GM19395 (cell line): ENCODE data around the gene FMN2.

ENCODE experiments used
- ATAC-seq: cut with Tn5 transposase; IDR thresholded peaks from one replicate; pipeline ENCODE4 v1.9.1; 2021; ENCODE audit warnings: mild to moderate bottlenecking, moderate library complexity; ENCODE audit not compliant: unreplicated experiment

FMN2 gene

DNA sequence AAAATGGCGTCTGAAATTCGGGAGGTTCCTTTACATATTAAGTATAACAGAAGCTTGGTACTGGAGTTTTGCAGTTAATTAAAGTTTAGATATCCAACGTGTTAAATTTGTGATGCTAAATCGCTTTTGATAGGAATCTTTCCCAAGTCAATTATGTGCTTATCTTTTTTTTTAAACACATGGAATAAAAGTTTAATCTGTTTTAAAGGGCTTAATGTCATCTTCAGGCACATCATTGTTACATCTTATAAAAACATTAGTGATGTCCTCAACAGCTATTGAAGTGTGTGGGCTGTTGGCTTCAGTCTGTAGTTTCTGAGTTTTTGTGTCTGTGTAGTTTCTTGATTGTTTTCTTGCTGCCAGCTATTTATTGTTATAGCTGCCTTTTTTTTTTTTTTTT is 5.3 kb downstream of the FMN2 start:
- ATAC-seq = no peak

DNA sequence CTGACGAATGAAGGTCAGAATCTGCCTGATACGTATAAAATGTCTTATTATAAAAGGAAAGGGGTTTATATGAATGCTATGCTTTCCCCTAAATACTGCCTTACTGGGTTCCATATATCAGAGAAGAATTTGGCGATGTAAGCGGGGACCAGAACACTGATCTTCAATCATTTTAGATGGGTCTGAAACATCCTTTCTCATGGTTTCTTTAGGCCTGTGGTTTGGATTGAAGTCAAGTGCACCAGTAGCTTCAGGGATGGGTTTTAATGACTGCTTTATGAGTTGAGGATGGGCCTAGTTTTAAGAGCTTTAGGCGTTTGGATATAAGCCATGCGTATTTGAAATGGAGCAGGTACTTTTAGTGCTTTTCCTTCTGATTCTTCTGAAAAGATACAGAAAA is 6.9 kb downstream of the FMN2 start:
- no peak for ATAC-seq

DNA sequence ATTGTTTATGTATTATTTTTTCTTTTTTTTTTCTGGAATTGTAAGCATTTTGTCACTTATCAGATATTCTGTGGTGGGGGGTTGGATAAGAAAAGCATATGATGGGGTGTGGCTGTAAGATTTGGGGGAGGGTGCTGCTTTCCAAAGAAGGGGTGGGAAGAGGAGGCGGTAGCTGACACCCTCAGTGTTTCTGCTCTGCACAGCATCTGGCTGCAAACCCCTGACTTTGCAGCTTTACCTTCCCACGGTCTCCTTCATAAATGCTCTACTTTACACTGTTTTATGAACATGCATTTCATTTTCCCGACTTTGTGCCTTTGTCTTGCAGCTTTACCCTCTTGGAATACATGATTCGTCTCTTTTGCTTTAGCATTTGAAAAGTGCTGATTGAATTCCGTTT is 7.6 kb downstream of the FMN2 start:
- ATAC-seq = no peak

DNA sequence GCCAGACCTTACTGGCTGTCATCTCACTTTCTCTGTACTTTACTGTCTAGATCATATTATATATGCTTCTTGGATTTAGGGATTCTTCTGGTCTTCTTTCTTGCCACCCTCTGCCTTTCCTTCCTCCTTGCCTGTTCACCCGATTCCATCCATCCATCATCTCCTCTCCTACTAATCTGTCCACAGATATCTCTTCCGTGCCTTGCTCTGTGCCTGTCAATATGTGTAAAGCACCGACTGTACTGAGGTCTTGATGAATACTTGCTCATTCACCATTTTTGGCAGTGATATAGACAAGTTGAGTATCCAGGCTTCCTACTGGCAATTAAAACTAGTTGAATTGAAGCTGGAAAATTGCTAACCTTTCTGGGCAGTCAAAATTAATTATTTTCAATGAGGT is 8.1 kb downstream of the FMN2 start:
- no peak for ATAC-seq

DNA sequence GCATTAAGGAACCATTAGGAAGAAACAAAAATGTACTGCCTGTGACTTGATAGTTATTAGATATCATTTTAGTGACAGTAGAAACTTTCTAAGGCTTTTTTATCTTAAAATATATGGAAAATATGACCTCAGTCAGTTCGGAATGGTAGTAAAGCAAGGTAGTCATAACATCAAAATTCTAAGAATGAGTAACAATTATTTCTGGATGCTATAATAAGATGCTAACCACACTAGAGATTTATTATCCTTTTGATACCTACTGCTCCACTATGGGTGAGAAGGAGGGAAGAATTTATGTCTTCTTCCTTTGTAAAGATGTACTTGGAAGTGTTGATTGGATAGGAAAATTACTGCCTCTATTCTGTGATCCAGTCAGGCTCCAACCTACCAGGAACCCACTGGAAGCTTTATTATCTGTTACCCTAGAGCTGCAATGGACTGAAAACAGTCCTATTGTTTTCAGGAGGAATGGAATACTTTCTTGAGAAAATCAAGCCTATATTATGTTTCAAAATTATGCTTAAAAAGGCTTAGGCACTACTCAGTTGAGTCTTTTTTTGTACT is 8.8 kb downstream of the FMN2 start:
- no peak for ATAC-seq

DNA sequence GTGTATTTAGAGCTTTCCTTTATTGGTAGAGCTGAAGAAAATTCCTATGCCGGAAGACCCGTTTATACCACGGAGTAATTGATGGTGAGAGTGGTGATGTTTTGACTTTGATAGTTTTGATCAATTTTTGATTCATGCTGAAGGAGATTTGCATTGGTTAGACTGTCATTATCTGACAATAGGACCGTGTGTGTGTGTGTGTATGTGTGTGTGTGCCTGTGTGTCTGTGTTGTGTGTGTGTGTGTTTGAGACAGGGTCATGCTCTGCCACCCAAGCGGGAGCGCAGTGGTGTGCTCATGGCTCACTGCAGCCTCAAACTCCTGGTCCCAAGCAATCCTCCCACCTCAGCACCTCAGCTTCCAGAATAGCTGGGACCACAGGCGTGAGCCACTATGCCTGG is 9.6 kb downstream of the FMN2 start:
- ATAC-seq = no peak

DNA sequence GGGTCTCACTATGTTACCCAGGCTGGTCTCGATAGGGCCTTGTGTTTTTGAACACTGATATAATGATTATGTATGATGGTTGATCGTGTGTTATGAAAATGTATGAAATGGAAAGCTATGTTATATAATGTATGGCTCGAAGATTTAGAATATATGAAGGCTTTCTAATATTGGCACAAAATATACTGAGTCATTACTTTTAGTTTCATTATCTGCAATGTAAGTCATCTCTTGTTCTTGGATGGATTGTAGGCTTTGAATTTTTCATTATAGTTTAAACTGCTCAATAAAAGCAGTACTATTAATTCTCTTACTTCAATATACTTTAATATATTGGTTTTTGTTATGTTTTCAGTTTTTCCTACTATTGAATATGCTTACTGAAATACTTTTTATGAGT is 10.1 kb downstream of the FMN2 start:
- no peak for ATAC-seq

DNA sequence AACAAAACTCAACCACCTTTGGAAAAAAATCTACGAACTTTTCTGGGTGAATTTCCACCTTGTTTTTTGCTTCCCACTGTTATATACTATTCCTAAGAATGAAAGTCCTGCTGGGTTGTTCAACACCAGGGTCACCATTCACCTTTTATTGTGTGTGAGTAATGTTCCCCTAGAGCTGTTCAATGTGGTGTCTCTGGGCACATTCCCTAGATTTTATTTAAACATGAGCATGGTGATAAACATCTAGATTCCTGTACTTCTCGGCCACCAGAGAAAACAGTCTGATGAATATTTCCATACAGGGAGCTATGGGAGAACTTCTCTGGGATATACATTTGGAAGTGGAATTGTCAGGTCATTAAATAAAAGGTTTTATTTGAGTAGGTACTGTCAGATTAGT is 13.0 kb downstream of the FMN2 start:
- ATAC-seq = no peak

DNA sequence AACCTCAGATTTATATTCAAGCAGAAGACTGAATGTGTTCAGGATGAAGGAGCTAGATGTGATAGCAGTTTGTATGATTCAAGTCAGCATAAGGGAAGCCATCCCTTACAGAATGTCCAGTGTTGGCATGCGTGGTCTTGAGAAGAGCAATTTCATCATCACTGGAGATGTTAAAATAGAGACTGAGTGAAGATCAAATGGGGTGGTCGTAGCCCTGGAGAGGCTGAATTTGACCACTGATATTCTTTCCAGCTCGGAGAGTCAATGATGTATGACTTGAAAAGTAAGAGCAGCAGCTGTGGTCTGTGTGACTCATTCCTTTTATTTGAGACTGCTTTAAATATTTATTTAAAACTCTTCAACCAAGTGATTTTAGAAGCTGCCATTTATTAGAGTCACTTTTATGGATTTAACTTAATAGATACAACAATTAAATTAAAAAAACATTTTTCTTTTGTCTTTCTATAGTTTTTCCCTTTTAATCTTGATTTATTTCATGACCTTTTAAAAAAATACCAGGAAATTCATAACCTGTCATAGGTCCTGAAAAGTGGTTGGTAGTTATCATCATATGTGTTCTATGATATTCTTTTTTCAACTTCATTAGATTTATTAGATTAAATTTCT is 15.5 kb downstream of the FMN2 start:
- no peak for ATAC-seq

DNA sequence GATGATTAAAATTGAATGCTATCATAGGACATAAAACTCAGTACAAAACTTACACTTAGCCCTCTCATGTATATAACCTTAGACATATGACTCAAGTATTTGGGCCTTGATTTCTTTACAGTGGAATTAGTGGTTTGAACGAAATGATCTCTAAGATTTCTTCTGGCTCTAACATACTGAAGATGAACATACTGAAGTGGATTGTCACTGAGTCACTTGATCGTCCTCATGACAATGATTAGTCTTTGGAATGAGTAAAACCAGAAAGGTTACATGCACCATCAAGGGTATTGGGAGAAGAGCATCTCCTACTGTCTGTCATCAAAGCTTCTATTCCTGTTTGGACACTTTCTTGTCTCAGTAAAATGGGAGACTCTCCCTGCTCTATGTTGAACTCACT is 17.4 kb downstream of the FMN2 start:
- ATAC-seq = no peak

DNA sequence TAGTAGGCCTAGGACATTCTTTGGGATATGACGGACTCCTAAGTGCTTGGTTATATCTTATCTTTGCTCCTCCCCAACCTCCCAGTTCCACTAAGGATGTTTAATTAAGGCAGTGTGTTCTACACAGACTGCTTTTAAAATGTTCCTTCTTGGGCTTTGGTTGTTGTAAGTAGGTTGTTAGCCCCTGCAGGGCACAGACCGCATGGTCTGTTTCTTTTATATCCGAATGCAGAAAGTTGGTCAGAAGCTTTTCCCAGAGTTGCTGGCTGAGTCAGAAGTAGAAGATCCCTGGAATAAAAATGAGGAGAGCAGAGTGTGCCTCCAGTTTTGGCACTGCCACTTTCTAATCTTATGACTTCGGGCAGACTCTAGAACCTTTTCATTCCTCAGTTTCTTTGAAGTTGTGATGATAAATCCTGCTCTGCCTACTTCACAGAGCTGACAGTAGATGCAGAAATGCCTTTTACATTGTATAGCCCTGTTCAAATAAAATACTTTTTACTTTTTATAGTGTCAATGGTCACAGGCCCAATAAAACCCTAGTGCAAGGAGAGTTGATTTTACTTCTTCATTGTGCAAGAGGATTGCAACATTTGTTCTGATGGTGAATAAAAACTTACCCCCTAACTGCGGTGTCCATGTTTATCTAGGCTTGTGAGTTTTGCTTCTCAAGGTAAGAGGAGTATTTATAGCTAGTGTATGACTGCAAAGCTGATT is 18.4 kb downstream of the FMN2 start:
- ATAC-seq = no peak

DNA sequence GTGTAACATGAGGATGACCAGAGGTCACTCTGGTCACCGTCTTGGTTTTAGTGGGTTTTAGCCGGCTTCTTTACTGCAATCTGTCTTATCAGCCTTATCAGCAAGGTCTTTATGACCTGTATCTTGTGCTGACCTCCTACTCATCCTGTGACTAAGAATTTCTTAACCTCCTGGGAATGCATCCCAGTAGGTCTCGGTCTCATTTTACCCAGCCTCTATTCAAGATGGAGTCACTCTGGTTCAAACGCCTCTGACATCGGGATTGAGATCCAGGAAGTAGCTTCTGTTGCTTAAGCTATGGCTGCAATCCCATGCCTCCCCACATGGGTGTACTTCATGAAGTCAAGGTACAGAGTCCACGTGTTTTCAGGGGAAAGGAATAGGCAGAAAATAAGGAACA is 19.9 kb downstream of the FMN2 start:
- ATAC-seq = no peak

DNA sequence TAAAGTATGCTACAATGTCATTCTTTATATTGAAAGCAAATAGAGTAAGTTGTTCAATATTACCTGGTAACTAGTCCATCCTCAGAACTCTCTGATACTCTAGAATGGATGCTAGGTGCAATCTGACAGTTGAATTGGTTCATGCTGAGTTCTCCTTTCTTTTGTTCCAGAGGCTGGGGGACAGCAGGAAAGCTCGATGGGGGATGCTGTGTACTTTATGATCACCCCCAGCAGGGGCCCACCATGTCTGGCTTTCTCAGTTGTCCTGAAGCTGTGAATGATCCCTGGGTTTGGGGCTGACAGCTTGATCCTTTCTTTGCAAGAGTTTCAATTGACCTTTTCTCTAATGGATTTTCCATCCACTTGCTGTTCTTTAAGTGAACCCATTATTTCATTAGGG is 22.5 kb downstream of the FMN2 start:
- ATAC-seq = no peak

DNA sequence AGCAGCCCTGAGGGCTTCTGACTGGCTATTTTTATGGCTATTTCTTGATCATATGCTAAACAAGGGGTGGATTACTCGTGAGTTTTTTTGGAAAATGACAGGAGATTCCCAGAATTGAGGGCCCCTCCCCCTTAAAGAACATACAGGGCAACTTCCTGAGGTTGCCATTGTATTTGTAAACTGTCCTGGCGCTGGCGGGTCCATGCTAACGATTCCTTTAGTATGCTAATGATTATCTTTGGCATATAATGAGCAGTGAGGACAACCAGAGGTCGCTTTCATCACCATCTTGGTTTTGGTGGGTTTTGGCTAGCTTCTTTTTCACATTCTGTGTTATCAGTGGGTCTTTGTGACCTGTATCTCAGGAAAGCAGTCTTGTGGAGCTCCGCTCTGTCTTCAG is 24.1 kb downstream of the FMN2 start:
- no peak for ATAC-seq

DNA sequence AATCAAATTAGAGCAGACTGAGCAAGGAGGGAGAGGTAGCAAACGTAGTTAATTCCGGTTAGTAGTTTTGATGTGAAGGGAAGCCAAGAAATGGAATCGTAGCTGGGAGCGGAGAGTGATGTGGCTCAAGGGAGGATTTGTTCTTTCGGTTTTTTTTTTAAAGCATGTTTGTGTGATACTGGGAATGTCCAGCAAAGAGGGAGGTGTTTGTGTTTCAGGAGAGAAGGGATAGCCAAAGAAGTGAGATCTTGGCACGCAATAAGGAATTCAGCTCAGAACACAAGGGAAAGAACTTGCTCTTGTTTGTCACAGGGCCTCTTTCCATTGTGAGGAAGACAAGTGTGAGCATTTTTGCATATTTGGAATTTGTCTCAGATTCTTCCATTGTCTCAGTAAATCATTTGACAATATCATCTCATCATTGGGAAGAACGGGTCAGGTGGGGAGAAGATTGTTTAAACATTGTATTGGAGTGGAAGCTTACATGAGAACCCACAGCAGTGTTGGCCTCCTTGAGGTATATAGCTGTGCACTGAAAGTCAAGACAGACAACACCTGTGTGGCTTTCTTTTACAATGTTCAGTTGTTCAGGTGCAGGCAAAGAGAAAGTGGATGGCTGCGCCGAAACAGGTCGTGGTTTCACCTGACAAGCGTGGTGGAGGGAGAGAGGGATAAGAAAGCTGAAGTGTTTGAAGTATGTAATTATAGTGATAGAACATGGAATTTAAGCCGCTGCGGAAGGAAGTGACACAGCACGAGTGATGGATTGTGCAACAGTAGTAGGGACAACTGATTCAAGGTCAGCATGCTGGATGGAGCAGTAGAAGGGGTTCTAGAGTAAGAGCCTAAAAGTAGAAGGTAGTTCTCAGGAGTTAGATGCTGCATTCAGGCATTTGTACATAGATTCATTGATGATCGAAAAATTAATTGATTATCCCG is 25.4 kb downstream of the FMN2 start:
- ATAC-seq = no peak

DNA sequence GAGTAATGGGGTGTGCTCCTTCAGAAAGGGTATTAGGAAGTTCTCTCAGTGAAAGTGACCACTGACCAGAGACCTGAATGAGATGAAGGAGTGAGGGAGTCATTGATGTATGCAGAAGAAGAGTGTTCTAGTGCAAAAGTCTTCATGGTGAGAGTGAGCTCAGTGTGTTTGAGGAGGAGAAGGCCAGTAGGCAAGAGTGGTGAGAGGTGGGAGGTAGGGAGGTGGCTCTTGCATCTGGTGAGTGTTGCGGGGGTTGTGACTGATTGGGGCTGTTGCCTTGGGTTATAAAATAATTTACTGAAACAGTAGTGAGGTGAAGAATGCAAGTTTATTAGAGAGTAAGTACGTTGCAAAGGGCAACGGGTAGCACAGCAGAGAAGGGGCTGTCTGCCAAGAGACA is 26.2 kb downstream of the FMN2 start:
- ATAC-seq = no peak

DNA sequence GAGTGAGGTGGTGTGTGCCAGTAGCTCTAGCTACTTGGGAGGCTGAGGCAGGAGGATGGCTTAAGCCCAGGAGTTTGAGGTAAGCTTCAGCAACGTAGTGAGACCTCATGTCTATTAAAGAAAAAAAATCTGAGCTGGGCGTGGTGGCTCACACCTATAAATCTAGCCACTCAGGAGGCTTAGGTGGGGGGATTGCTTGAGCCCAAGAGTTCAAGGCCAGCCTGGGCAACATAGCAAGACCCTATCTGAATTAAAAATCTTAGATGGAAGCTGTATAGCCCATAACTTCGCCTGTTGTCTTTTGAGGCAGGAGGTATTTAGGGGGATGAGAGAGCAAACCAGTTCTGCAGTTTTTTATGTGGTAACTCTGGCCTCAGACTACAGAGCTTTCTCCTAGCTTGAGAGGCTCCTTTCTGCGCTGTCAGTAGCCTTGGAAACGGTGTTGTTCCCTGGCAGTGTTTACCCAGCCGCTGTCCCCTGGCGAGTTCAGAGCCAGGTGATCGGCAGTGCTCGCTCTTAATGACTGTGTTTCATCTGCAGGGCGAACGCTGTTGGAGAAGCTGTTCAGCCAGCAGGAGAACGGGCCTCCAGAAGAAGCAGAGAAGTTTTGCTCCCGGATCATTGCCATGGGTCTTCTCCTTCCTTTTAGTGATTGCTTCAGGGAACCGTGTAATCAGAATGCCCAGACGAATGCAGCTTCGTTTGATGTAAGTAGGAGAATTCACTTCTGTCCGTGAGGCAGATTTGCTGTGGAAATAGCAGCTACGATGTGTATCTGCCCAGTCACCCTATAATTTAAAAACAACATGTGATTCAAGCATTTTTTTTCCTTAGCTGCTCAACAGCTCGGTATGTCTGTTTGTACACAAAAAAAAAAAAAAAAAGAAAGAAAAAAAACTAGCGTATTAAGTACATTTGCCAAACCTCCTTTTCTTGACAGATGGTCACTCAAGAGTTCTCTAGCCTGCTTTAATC is 31.2 kb downstream of the FMN2 start:
- no peak for ATAC-seq

DNA sequence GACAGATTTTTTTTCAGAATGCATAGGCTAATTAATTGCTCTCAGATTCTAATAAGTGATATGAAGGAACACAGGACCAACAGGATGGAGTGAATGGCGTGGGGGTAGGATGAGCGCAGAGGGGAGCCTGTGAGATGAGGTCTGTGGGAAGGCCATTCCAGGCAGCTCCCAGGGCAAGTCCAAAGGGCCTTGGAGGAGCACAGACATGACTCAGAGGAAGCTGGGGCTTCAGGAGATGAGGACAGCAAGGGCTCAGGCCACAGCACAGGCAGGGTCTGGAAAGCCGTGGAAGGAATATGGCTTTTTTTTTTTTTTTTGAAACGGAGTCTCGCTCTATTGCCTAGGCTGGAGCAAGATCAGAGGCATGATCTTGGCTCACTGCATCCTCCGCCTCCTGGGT is 35.1 kb downstream of the FMN2 start:
- no peak for ATAC-seq

DNA sequence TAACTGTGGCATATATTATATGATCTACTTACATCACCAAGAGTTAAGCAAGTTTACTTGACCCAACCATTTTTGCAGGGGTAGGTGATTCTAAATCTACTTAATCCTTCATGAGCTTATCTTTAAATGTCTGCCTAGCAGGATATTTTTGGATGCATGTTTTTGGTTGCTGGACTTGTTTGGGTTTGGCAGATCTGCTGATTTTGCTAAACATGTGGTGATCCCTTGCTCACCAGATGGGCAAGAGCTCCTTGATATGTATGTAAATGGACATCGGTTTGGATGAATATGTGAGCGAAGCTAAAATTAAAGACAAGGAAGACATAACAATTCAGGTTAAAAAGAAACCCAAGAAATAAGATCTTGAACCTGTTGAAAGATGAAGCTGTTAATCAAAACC is 36.7 kb downstream of the FMN2 start:
- no peak for ATAC-seq

DNA sequence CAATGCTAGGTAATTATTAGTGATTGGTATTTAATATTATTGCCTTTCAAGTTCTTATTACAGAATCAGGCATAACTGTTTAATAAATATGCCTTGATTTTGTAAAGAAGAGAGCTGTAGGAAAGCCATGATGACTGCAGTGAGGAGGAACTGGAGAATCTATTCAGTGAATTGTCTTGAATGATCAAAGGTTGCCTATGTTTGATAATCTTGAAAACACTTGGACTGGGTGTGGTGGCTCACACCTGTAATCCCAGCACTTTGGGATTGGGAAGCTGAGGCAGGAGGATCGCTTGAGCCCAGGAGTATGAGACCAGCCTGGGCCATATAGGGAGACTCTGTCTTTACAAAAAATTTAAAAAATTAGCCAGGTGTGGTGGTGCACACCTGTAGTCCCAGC is 42.4 kb downstream of the FMN2 start:
- no peak for ATAC-seq
